Measurements from ENCODE around the gene SSRP1. TPM values are rescaled to one million over a fixed set of nuclear protein-coding genes. Genes with fewer than 3 reads are reported as not detected.

SSRP1 gene
- total RNA-seq, 1 experiment from 2014 or later = 173 TPM

GRCh38 chr11:57359896-57360690 is 24.4 kb upstream of the SSRP1 start:
- 0 out of 2 replicates have a peak, but pooled peaks cover 7% of the 10 kb centered on the region for H3K4me1 ChIP-seq (ENCODE audit: control insufficient read depth, insufficient read depth, low read length)
- ChIA-PET CTCF (interaction anchor here (0.7 kb wide), 1 partner anchor 10 kb away, joined by 3 read pairs; no protein-coding TSS in a partner anchor), POLR2A (no interaction called here)
- DNase-seq (ENCODE audit: low read depth, low spot score) = no peak
- no peak overlapping the region for H3K4me3 ChIP-seq (ENCODE audit: low read depth in 2 of 2, low read length in 2 of 2)
- in situ Hi-C loops (cut with HindIII; ENCODE audit: low pct_unique_long_range_greater_than_20kb, low sequenced_read_pairs) = no loop called here
- H3K36me3 ChIP-seq (ENCODE audit: control insufficient read depth, insufficient read depth, low read length) = no peaks in the 10 kb centered on the region
- ATAC-seq = no peak
- intact Hi-C loops (cut with micrococcal nuclease; ENCODE audit: unreplicated experiment) = no loop called here
- H3K27me3 ChIP-seq (ENCODE audit: control insufficient read depth, insufficient read depth, low read length) = no peaks in the 10 kb centered on the region; the same call in 1 of the 2 replicates
- H3K9me3 ChIP-seq (ENCODE audit: control insufficient read depth, insufficient read depth, low read depth, low read length) = no peaks in the 10 kb centered on the region
- no peak for TF ChIP-seq SIN3A (IDR thresholded peaks at IDR 0.05; ENCODE audit: borderline replicate concordance, insufficient read depth, low read depth, low read length)
- no peak for TF ChIP-seq TCF7L2 (IDR thresholded peaks at IDR 0.05; ENCODE audit: low read depth, low read length)
- no peak for TF ChIP-seq CTCF (IDR thresholded peaks at IDR 0.05)
- TF ChIP-seq POLR2AphosphoS5 (IDR thresholded peaks at IDR 0.05; ENCODE audit: low read depth, low read length) = no peak
- TF ChIP-seq REST (IDR thresholded peaks at IDR 0.05; ENCODE audit: insufficient read depth in 1 of 2, low read depth in 2 of 2, low read length in 1 of 2) = no peak
- no peak overlapping the region for H3K27ac ChIP-seq (ENCODE audit: low read length)
- no TSS peak for BruUV-seq (replicated peaks)

- Histone ChIP-seq H3K4me1 (ENCODE audit: control insufficient read depth, insufficient read depth, low read length) (0 out of 2 replicates have a peak, but pooled peaks cover 7% of the 10 kb centered on the region), H3K27me3 (ENCODE audit: control insufficient read depth, insufficient read depth, low read length) (no peaks in the 10 kb centered on the region; the same call in 1 of the 2 replicates), H3K27ac (ENCODE audit: low read length) (no peak overlapping the region), H3K4me3 (ENCODE audit: low read depth in 2 of 2, low read length in 2 of 2) (no peak overlapping the region), H3K9me3 (ENCODE audit: control insufficient read depth, insufficient read depth, low read depth, low read length) (no peaks in the 10 kb centered on the region), H3K36me3 (ENCODE audit: control insufficient read depth, insufficient read depth, low read length) (no peaks in the 10 kb centered on the region)
- ChIA-PET CTCF (no interaction called here), POLR2A (no interaction called here)
- ATAC-seq = no peak
- TF ChIP-seq TCF7L2 (IDR thresholded peaks at IDR 0.05; ENCODE audit: low read depth, low read length) = no peak
- TF ChIP-seq SIN3A (IDR thresholded peaks at IDR 0.05; ENCODE audit: borderline replicate concordance, insufficient read depth, low read depth, low read length) = no peak
- TF ChIP-seq CTCF (IDR thresholded peaks at IDR 0.05) = no peak
- TF ChIP-seq REST (IDR thresholded peaks at IDR 0.05; ENCODE audit: insufficient read depth in 1 of 2, low read depth in 2 of 2, low read length in 1 of 2) = no peak
- TF ChIP-seq POLR2AphosphoS5 (IDR thresholded peaks at IDR 0.05; ENCODE audit: low read depth, low read length) = no peak
- intact Hi-C loops (cut with micrococcal nuclease; ENCODE audit: unreplicated experiment) = no loop called here
- in situ Hi-C loops (cut with HindIII; ENCODE audit: low pct_unique_long_range_greater_than_20kb, low sequenced_read_pairs) = no loop called here
- no peak for DNase-seq (ENCODE audit: low read depth, low spot score)
- no TSS peak for BruUV-seq (replicated peaks)
These were observed 23.7 kb upstream of the SSRP1 start for GRCh38 chr11:57359396-57359795.
